K562 (cell line): ENCODE data around the gene GARNL3. TPM values are rescaled to one million over a fixed set of nuclear protein-coding genes. Genes with fewer than 3 reads are reported as not detected.

Experiments used
- BHLHE40 ChIP-seq: IDR thresholded peaks from 2 replicates; pipeline ENCODE4 v1.6.1; 2011; ENCODE audit warnings: low read length, improper control_type of control experiment
- EP300 ChIP-seq: IDR thresholded peaks from 2 replicates; pipeline ENCODE4 v1.6.1; 2012; ENCODE audit warnings: low read length, improper control_type of control experiment
- GMEB1 ChIP-seq: fragments of 250-450 bp; sonication (Bioruptor Pico); IDR thresholded peaks from 2 replicates; pipeline ENCODE4 v1.4.0; 2020; ENCODE audit warnings: mild to moderate bottlenecking
- HOMEZ ChIP-seq: fragments of 250-450 bp; sonication (Bioruptor Pico); IDR thresholded peaks from 2 replicates; pipeline ENCODE4 v1.4.0; 2020; ENCODE audit warnings: mild to moderate bottlenecking, moderate library complexity
- MAFF ChIP-seq: IDR thresholded peaks from 2 replicates; pipeline ENCODE4 v1.6.1; 2012; ENCODE audit warnings: low read length, improper control_type of control experiment
- NBN ChIP-seq: fragments of 450-650 bp; IDR thresholded peaks from 2 replicates; pipeline ENCODE4 v1.6.1; 2016; ENCODE audit warnings: low read depth, mild to moderate bottlenecking
- ZNF224 ChIP-seq: sonication (generic); formaldehyde crosslinking; IDR thresholded peaks from 2 replicates; pipeline ENCODE4 v1.8.0; 2022; ENCODE audit warnings: mild to moderate bottlenecking, missing genetic modification reagents
- polyA plus RNA-seq, 8 experiments: library from polyadenylated mRNA; depleted of rRNA in 4 of 8; stranded (reverse) in 5 of 8; unstranded in 3 of 8; fragments of >200 nt; fragmentation: Nextera tagmentation in 2 of 8; fragmentation: Illumina TruSeq in 1 of 8; extraction: Ambion mirVana in 2 of 8; extraction: Trizol in 1 of 8; gene quantifications; 2 replicates each; pipeline versions ENCODE4 v1.2.1 to v1.2.3, GENCODE V29; 2011 to 2014; ENCODE audit warnings: inconsistent platforms in 1 of 8, missing spikeins in 1 of 8
- total RNA-seq, 7 experiments: library from RNA; depleted of rRNA in 6 of 7; stranded (reverse); fragments of >200 nt in 6 of 7; fragmentation: Illumina TruSeq in 2 of 7; extraction: Trizol in 2 of 7; gene quantifications; 2 replicates each; pipeline versions ENCODE4 v1.2.1 to v1.2.3, GENCODE V29; 2011 to 2021; ENCODE audit warnings: low replicate concordance in 1 of 7
- TF ChIP-seq, protein P1 (sequence below), 2 experiments: fragments of 200-800 bp in 1 of 2; sonication (Bioruptor generic) in 1 of 2; sonication (generic) in 1 of 2; formaldehyde crosslinking in 1 of 2; IDR thresholded peaks in 1 of 2; conservative IDR thresholded peaks in 1 of 2; 2 replicates each; pipeline versions ENCODE4 v1.5.0 to v1.6.1; 2016 to 2020; ENCODE audit warnings: missing compliant biosample characterization in 1 of 2, missing genetic modification characterization in 1 of 2, missing genetic modification reagents in 1 of 2

Gene GARNL3
- total and polyA plus RNA-seq, 9 of the 15 experiments (the other 6 are each of a cell fraction or from before 2014, with no cell fraction given) = 0.35 to 2.7 (median 1.6) TPM

GRCh38 chr9:127358770-127359169 lies 94.2 kb downstream of the GARNL3 start (continued):
- TF ChIP-seq GMEB1 (CRISPR knock-in tag) (no peak), ZNF224 (CRISPR knock-in tag) (no peak), EP300 (no peak), NBN (no peak), MAFF (no peak), HOMEZ (no peak), BHLHE40 (no peak)
- TF ChIP-seq, protein P1, sequence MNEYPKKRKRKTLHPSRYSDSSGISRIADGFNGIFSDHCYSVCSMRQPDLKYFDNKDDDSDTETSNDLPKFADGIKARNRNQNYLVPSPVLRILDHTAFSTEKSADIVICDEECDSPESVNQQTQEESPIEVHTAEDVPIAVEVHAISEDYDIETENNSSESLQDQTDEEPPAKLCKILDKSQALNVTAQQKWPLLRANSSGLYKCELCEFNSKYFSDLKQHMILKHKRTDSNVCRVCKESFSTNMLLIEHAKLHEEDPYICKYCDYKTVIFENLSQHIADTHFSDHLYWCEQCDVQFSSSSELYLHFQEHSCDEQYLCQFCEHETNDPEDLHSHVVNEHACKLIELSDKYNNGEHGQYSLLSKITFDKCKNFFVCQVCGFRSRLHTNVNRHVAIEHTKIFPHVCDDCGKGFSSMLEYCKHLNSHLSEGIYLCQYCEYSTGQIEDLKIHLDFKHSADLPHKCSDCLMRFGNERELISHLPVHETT (CRISPR knock-in tag; conservative IDR thresholded peaks at IDR 0.05 in 1 of 2, IDR thresholded peaks at IDR 0.05 in 1 of 2) = no peak
